ENCODE data around the gene TNKS1BP1. TPM values are rescaled to one million over a fixed set of nuclear protein-coding genes. Genes with fewer than 3 reads are reported as not detected.

TNKS1BP1 gene
- total and polyA plus RNA-seq, 2 of the 8 experiments (the other 6 are each of a cell fraction or from before 2014, with no cell fraction given) = 50.0 to 122 TPM

- TF ChIP-seq CHD7 (IDR thresholded peaks at IDR 0.05; ENCODE audit: insufficient replicate concordance, low read length) (no peak), TAF7 (optimal IDR thresholded peaks at IDR 0.05; ENCODE audit: borderline replicate concordance, low read depth, low read length) (no peak), SAP30 (IDR thresholded peaks at IDR 0.05; ENCODE audit: insufficient read depth, insufficient replicate concordance, low read length) (no peak), CEBPB (IDR thresholded peaks at IDR 0.05; ENCODE audit: low read depth, low read length) (no peak)
These were observed 16.2 kb downstream of the TNKS1BP1 start (continued) for GRCh38 chr11:57308426-57309060.
